Stimulated activated naive CD8-positive, alpha-beta T cell treated with anti-CD3 and anti-CD28 coated beads, Interleukin-15, Interleukin-2, amounts not matched to agents 100 U/mL and 50 U/mL, for 24 hours (primary cell): ENCODE measurements around the gene TRRAP.

Experiments
- ATAC-seq: fragments of 150-1000 bp; cut with Tn5 transposase; one replicate; pipeline ENCODE4 v1.10.0; 2021
- DNase-seq: peaks from one replicate; pipeline ENCODE4 v3.0.0; 2021

The TRRAP gene

GRCh38 chr7:99061001-99061776 is 182.9 kb downstream of the TRRAP start:
- DNase-seq, result no peak
- no peak for ATAC-seq
